Neural cell (in vitro differentiated cells): ENCODE measurements around the gene MUC12. TPM values are rescaled to one million over a fixed set of nuclear protein-coding genes. Genes with fewer than 3 reads are reported as not detected.

Experiments
- H2AFZ ChIP-seq: fragments of 200-600, 300-800 bp; sonication (generic), shearing (Covaris generic); 2 replicates; pipeline ENCODE4 v1.6.0; 2014; ENCODE audit warnings: low read depth, mild to moderate bottlenecking, antibody characterized with exemption, low read length, moderate library complexity
- H3F3A ChIP-seq: fragments of 200-600 bp; shearing (Covaris generic); 2 replicates; pipeline ENCODE4 v1.6.1; 2016; ENCODE audit warnings: mild to moderate bottlenecking, moderate library complexity, mixed read lengths, antibody characterized with exemption, low read length; ENCODE audit not compliant: insufficient read depth, poor library complexity, severe bottlenecking
- H3K27ac ChIP-seq: fragments of 200-600, 300-800 bp; sonication (generic), shearing (Covaris generic); 2 replicates; pipeline ENCODE4 v1.5.1; 2014; ENCODE audit warnings: mild to moderate bottlenecking, low read length, moderate library complexity
- H3K27me3 ChIP-seq: fragments of 300-800, 200-600 bp; sonication (generic), shearing (Covaris generic); 2 replicates; pipeline ENCODE4 v1.6.0; 2014; ENCODE audit warnings: mild to moderate bottlenecking, low read depth, low read length, moderate library complexity; ENCODE audit not compliant: insufficient read depth
- H3K36me3 ChIP-seq: fragments of 300-800, 200-600 bp; sonication (generic), shearing (Covaris generic); 2 replicates; pipeline ENCODE4 v1.5.1; 2014; ENCODE audit warnings: mild to moderate bottlenecking, antibody characterized with exemption, low read length, moderate library complexity; ENCODE audit not compliant: insufficient read depth
- H3K4me2 ChIP-seq: fragments of 300-800, 200-600 bp; sonication (generic), shearing (Covaris generic); 2 replicates; pipeline ENCODE4 v1.6.0; 2014; ENCODE audit warnings: mild to moderate bottlenecking, low read length
- H3K4me3 ChIP-seq: fragments of 300-800, 200-600 bp; sonication (generic), shearing (Covaris generic); 2 replicates; pipeline ENCODE4 v1.5.1; 2014; ENCODE audit warnings: mild to moderate bottlenecking, low read length, moderate library complexity
- H3K79me2 ChIP-seq: fragments of 200-600 bp; shearing (Covaris generic); replicated peaks from 2 replicates; pipeline ENCODE4 v1.6.0; 2014; ENCODE audit warnings: mild to moderate bottlenecking, low read length, moderate library complexity; ENCODE audit not compliant: insufficient read depth
- H3K9ac ChIP-seq: fragments of 300-800, 200-600 bp; sonication (generic), shearing (Covaris generic); 2 replicates; pipeline ENCODE4 v1.6.1; 2016; ENCODE audit warnings: mild to moderate bottlenecking, low read length, mixed read lengths
- H3K9me2 ChIP-seq: fragments of 200-600 bp; shearing (Covaris generic); 2 replicates; pipeline ENCODE4 v1.6.1; 2016; ENCODE audit warnings: mild to moderate bottlenecking, low read length, mixed read lengths; ENCODE audit not compliant: insufficient read depth
- H3K9me3 ChIP-seq: fragments of 200-600, 300-800 bp; sonication (generic), shearing (Covaris generic); 2 replicates; pipeline ENCODE4 v1.6.1; 2016; ENCODE audit warnings: mild to moderate bottlenecking, mixed run types, low read length, moderate library complexity, mixed read lengths
- H4K20me1 ChIP-seq: fragments of 200-600 bp; shearing (Covaris generic); 2 replicates; pipeline ENCODE4 v1.6.1; 2016; ENCODE audit warnings: mild to moderate bottlenecking, mixed run types; ENCODE audit not compliant: insufficient read depth
- CTCF ChIP-seq: fragments of 450-650 bp; IDR thresholded peaks from 2 replicates; pipeline ENCODE4 v1.5.1; 2014; ENCODE audit warnings: antibody characterized with exemption, mild to moderate bottlenecking, moderate library complexity; ENCODE audit not compliant: poor library complexity, severe bottlenecking
- EP300 ChIP-seq: fragments of 450-650 bp; conservative IDR thresholded peaks from 2 replicates; pipeline ENCODE4 v1.6.1; 2014; ENCODE audit warnings: antibody characterized with exemption, mild to moderate bottlenecking, moderate library complexity; ENCODE audit not compliant: poor library complexity, severe bottlenecking
- EZH2 ChIP-seq: fragments of 200-600, 300-800 bp; shearing (Covaris generic), sonication (generic); IDR thresholded peaks from 2 replicates; pipeline ENCODE4 v1.6.1; 2014; ENCODE audit warnings: antibody characterized with exemption, low read length, borderline replicate concordance, mild to moderate bottlenecking; ENCODE audit not compliant: insufficient read depth, poor library complexity, severe bottlenecking
- MXI1 ChIP-seq: fragments of 450-650 bp; conservative IDR thresholded peaks from 2 replicates; pipeline ENCODE4 v1.6.1; 2014; ENCODE audit warnings: antibody characterized with exemption, mild to moderate bottlenecking; ENCODE audit not compliant: poor library complexity, severe bottlenecking
- POLR2AphosphoS5 ChIP-seq: IDR thresholded peaks from 2 replicates; pipeline ENCODE4 v1.6.1; 2012
- RAD21 ChIP-seq: fragments of 450-650 bp; conservative IDR thresholded peaks from 2 replicates; pipeline ENCODE4 v1.6.1; 2014; ENCODE audit warnings: antibody characterized with exemption, mild to moderate bottlenecking, moderate library complexity
- REST ChIP-seq: IDR thresholded peaks from 2 replicates; pipeline ENCODE4 v1.6.1; 2012; ENCODE audit warnings: borderline replicate concordance
- SMC3 ChIP-seq: fragments of 450-650 bp; conservative IDR thresholded peaks from 2 replicates; pipeline ENCODE4 v1.6.1; 2014; ENCODE audit warnings: antibody characterized with exemption, mild to moderate bottlenecking, moderate library complexity; ENCODE audit not compliant: poor library complexity
- TAF1 ChIP-seq: IDR thresholded peaks from 2 replicates; pipeline ENCODE4 v1.6.1; 2012; ENCODE audit warnings: low read depth
- polyA plus RNA-seq: library from polyadenylated mRNA; depleted of rRNA; stranded (reverse); fragments of >200 nt; gene quantifications from 2 replicates; pipeline ENCODE4 v1.2.3, GENCODE V29; 2014

The MUC12 gene
- polyA plus RNA-seq, 1 donor from 2014 or later, result not detected

GRCh38 chr7:101066141-101066832 is 96.9 kb downstream of the MUC12 start:
- Histone ChIP-seq H4K20me1 (no peaks in the 10 kb centered on the region), H3K9me2 (no peaks in the 10 kb centered on the region), H3K36me3 (no peaks in the 10 kb centered on the region), H3K4me3 (no peak overlapping the region), H3K79me2 (no peaks in the 10 kb centered on the region), H3K4me2 (no peak overlapping the region), H3K27me3 (no peaks in the 10 kb centered on the region), H3F3A (no peaks in the 10 kb centered on the region), H3K9ac (no peak overlapping the region), H2AFZ (no peak overlapping the region), H3K27ac (no peak overlapping the region), H3K9me3 (no peaks in the 10 kb centered on the region)
- TF ChIP-seq RAD21 (no peak), POLR2AphosphoS5 (no peak), CTCF (no peak), EZH2 (no peak), REST (no peak), EP300 (no peak), MXI1 (no peak), SMC3 (no peak), TAF1 (no peak)

GRCh38 chr7:101066833-101067177 is 97.4 kb downstream of the MUC12 start:
- H3K9me3 ChIP-seq, result no peaks in the 10 kb centered on the region
- H3K4me2 ChIP-seq, result no peak overlapping the region
- no peak overlapping the region for H3K4me3 ChIP-seq
- no peak overlapping the region for H3K9ac ChIP-seq
- H3K27me3 ChIP-seq, result no peaks in the 10 kb centered on the region
- H3K79me2 ChIP-seq, result no peaks in the 10 kb centered on the region
- H3K9me2 ChIP-seq, result no peaks in the 10 kb centered on the region
- TF ChIP-seq SMC3, result no peak
- TF ChIP-seq MXI1, result no peak
- TF ChIP-seq POLR2AphosphoS5, result no peak
- TF ChIP-seq CTCF, result no peak
- TF ChIP-seq REST, result no peak
- no peak for TF ChIP-seq EP300
- TF ChIP-seq EZH2, result no peak
- no peak for TF ChIP-seq RAD21
- TF ChIP-seq TAF1, result no peak
- H2AFZ ChIP-seq, result no peak overlapping the region
- no peaks in the 10 kb centered on the region for H4K20me1 ChIP-seq
- H3K36me3 ChIP-seq, result no peaks in the 10 kb centered on the region
- no peaks in the 10 kb centered on the region for H3F3A ChIP-seq
- H3K27ac ChIP-seq, result no peak overlapping the region
